Measurements from ENCODE around the gene ZNF343. TPM values are rescaled to one million over a fixed set of nuclear protein-coding genes. Genes with fewer than 3 reads are reported as not detected.

ZNF343 gene
- total RNA-seq, 1 experiment from 2014 or later, result 12.0 TPM

- peaks cover 28 to 29% of the 10 kb centered on the region in 2 experiments for H3K36me3 ChIP-seq (ENCODE audit: control insufficient read depth in 1 of 2, insufficient read depth in 2 of 2, low read length in 2 of 2)
- H2AFZ ChIP-seq (ENCODE audit: low read depth, low read length, poor library complexity, severe bottlenecking), result no peak overlapping the region
- H3K79me2 ChIP-seq (ENCODE audit: insufficient read depth, low read length), result no peaks in the 10 kb centered on the region
- CTCF ChIA-PET, result no interaction called here
- H3K4me2 ChIP-seq (ENCODE audit: low read length), result no peak overlapping the region
- H3K9me2 ChIP-seq (ENCODE audit: insufficient read depth), result no peaks in the 10 kb centered on the region
- TF ChIP-seq ZBTB33 (IDR thresholded peaks at IDR 0.05; ENCODE audit: extremely low read depth, insufficient replicate concordance, low read length), result no peak
- H3K27me3 ChIP-seq (ENCODE audit: insufficient read depth, low read length), result no peaks in the 10 kb centered on the region
- BruUV-seq (replicated peaks), result no TSS peak
- DNase-seq (ENCODE audit: low read depth, low spot score) (no peak), ATAC-seq (no peak)
- no peaks in the 10 kb centered on the region for H3K9me3 ChIP-seq (ENCODE audit: control insufficient read depth in 1 of 2, insufficient read depth in 1 of 2, low read depth in 1 of 2, low read length in 2 of 2)
- intact Hi-C loops (cut with micrococcal nuclease), result no loop called here
- no peaks in the 10 kb centered on the region for H4K20me1 ChIP-seq (ENCODE audit: insufficient read depth)
- no peak overlapping the region for H3K27ac ChIP-seq (ENCODE audit: low read depth, low read length)
- POLR2A ChIA-PET, result no interaction called here
- no peak overlapping the region for H3K9ac ChIP-seq (ENCODE audit: low read length)
- no peaks in the 10 kb centered on the region for H3K4me1 ChIP-seq (ENCODE audit: control insufficient read depth in 1 of 2, insufficient read depth in 2 of 2, low read length in 2 of 2)
- RAD21 ChIA-PET (ENCODE audit: low non-redundant PET in 1 of 2, low total read pairs in 2 of 2, uncharacterized antibody in 2 of 2, unreplicated experiment in 2 of 2), result no interaction called here
- H3K4me3 ChIP-seq (replicated peaks in 1 of 2; ENCODE audit: low read depth in 1 of 2, low read length in 2 of 2), result no peak overlapping the region
Measured at GRCh38 chr20:2485080-2485479, 23.6 kb downstream of the ZNF343 start.

- Histone ChIP-seq H3K36me3 (ENCODE audit: control insufficient read depth in 1 of 2, insufficient read depth in 2 of 2, low read length in 2 of 2) (peaks cover 18 to 23% of the 10 kb centered on the region in 2 experiments), H3K27me3 (ENCODE audit: insufficient read depth, low read length) (no peaks in the 10 kb centered on the region), H4K20me1 (ENCODE audit: insufficient read depth) (no peaks in the 10 kb centered on the region), H3K27ac (ENCODE audit: low read depth, low read length) (no peak overlapping the region), H3K4me2 (ENCODE audit: low read length) (no peak overlapping the region), H2AFZ (ENCODE audit: low read depth, low read length, poor library complexity, severe bottlenecking) (no peak overlapping the region), H3K9me2 (ENCODE audit: insufficient read depth) (no peaks in the 10 kb centered on the region), H3K9ac (ENCODE audit: low read length) (no peak overlapping the region), H3K4me3 (replicated peaks in 1 of 2; ENCODE audit: low read depth in 1 of 2, low read length in 2 of 2) (no peak overlapping the region), H3K79me2 (ENCODE audit: insufficient read depth, low read length) (no peaks in the 10 kb centered on the region), H3K9me3 (ENCODE audit: control insufficient read depth in 1 of 2, insufficient read depth in 1 of 2, low read depth in 1 of 2, low read length in 2 of 2) (no peaks in the 10 kb centered on the region), H3K4me1 (ENCODE audit: control insufficient read depth in 1 of 2, insufficient read depth in 2 of 2, low read length in 2 of 2) (no peaks in the 10 kb centered on the region)
- no peak for DNase-seq (ENCODE audit: low read depth, low spot score)
- TF ChIP-seq, protein P1, sequence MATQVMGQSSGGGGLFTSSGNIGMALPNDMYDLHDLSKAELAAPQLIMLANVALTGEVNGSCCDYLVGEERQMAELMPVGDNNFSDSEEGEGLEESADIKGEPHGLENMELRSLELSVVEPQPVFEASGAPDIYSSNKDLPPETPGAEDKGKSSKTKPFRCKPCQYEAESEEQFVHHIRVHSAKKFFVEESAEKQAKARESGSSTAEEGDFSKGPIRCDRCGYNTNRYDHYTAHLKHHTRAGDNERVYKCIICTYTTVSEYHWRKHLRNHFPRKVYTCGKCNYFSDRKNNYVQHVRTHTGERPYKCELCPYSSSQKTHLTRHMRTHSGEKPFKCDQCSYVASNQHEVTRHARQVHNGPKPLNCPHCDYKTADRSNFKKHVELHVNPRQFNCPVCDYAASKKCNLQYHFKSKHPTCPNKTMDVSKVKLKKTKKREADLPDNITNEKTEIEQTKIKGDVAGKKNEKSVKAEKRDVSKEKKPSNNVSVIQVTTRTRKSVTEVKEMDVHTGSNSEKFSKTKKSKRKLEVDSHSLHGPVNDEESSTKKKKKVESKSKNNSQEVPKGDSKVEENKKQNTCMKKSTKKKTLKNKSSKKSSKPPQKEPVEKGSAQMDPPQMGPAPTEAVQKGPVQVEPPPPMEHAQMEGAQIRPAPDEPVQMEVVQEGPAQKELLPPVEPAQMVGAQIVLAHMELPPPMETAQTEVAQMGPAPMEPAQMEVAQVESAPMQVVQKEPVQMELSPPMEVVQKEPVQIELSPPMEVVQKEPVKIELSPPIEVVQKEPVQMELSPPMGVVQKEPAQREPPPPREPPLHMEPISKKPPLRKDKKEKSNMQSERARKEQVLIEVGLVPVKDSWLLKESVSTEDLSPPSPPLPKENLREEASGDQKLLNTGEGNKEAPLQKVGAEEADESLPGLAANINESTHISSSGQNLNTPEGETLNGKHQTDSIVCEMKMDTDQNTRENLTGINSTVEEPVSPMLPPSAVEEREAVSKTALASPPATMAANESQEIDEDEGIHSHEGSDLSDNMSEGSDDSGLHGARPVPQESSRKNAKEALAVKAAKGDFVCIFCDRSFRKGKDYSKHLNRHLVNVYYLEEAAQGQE (IDR thresholded peaks at IDR 0.05; ENCODE audit: low read depth), result no peak
- TF ChIP-seq TCF7L2 (IDR thresholded peaks at IDR 0.05; ENCODE audit: borderline replicate concordance, extremely low read depth, insufficient read depth, insufficient read length), result no peak
- BruUV-seq (replicated peaks), result no TSS peak
- ATAC-seq, result no peak
- intact Hi-C loops (cut with micrococcal nuclease), result no loop called here
- POLR2A ChIA-PET, result no interaction called here
- RAD21 ChIA-PET (ENCODE audit: low non-redundant PET in 1 of 2, low total read pairs in 2 of 2, uncharacterized antibody in 2 of 2, unreplicated experiment in 2 of 2), result no interaction called here
- CTCF ChIA-PET, result no interaction called here
Measured at GRCh38 chr20:2483504-2483903, 25.2 kb downstream of the ZNF343 start.
